ENCODE measurements around the gene FOLR1.

The FOLR1 gene

GRCh38 chr11:72220696-72221363 lies 28.9 kb downstream of the FOLR1 start:
- Histone ChIP-seq H2AFZ (ENCODE audit: low read length) (no peak overlapping the region), H3F3A (ENCODE audit: low read depth) (no peaks in the 10 kb centered on the region), H3K4me1 (ENCODE audit: insufficient read depth, low read length, poor library complexity, severe bottlenecking) (peaks cover 26% of the 10 kb centered on the region), H3K79me2 (ENCODE audit: insufficient read depth, low read length) (peaks cover 19% of the 10 kb centered on the region), H4K20me1 (ENCODE audit: insufficient read depth, low read length, poor library complexity, severe bottlenecking) (peaks cover 9% of the 10 kb centered on the region), H3K27me3 (ENCODE audit: insufficient read depth, low read length, poor library complexity, severe bottlenecking) (no peaks in the 10 kb centered on the region), H3K9me2 (replicated peaks; ENCODE audit: low read depth, low read length) (no peaks in the 10 kb centered on the region), H3K4me3 (ENCODE audit: low read length, poor library complexity, severe bottlenecking) (no peak overlapping the region), H3K9ac (ENCODE audit: low read depth, low read length, poor library complexity, severe bottlenecking) (no peak overlapping the region), H3K4me2 (ENCODE audit: low read depth, low read length, poor library complexity, severe bottlenecking) (no peak overlapping the region), H3K36me3 (ENCODE audit: insufficient read depth, low read length) (no peaks in the 10 kb centered on the region), H3K9me3 (ENCODE audit: insufficient read depth, low read depth, low read length) (no peaks in the 10 kb centered on the region)
- TF ChIP-seq EZH2phosphoT487 (IDR thresholded peaks at IDR 0.05; ENCODE audit: borderline replicate concordance), result no peak
- TF ChIP-seq, protein P1, sequence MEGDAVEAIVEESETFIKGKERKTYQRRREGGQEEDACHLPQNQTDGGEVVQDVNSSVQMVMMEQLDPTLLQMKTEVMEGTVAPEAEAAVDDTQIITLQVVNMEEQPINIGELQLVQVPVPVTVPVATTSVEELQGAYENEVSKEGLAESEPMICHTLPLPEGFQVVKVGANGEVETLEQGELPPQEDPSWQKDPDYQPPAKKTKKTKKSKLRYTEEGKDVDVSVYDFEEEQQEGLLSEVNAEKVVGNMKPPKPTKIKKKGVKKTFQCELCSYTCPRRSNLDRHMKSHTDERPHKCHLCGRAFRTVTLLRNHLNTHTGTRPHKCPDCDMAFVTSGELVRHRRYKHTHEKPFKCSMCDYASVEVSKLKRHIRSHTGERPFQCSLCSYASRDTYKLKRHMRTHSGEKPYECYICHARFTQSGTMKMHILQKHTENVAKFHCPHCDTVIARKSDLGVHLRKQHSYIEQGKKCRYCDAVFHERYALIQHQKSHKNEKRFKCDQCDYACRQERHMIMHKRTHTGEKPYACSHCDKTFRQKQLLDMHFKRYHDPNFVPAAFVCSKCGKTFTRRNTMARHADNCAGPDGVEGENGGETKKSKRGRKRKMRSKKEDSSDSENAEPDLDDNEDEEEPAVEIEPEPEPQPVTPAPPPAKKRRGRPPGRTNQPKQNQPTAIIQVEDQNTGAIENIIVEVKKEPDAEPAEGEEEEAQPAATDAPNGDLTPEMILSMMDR (conservative IDR thresholded peaks at IDR 0.05; ENCODE audit: low read length), result no peak

- TF ChIP-seq EZH2phosphoT487 (IDR thresholded peaks at IDR 0.05; ENCODE audit: borderline replicate concordance), result no peak
- TF ChIP-seq, protein P1 (conservative IDR thresholded peaks at IDR 0.05; ENCODE audit: low read length), result no peak
- peak overlapping the region; percentile 78 for H3K4me2 ChIP-seq (ENCODE audit: low read depth, low read length, poor library complexity, severe bottlenecking)
- H3K27me3 ChIP-seq (ENCODE audit: insufficient read depth, low read length, poor library complexity, severe bottlenecking), result no peaks in the 10 kb centered on the region
- no peaks in the 10 kb centered on the region for H3K9me3 ChIP-seq (ENCODE audit: insufficient read depth, low read depth, low read length)
- peak overlapping the region; percentile 75 for H3K9ac ChIP-seq (ENCODE audit: low read depth, low read length, poor library complexity, severe bottlenecking)
- no peak overlapping the region for H3K4me3 ChIP-seq (ENCODE audit: low read length, poor library complexity, severe bottlenecking)
- H3K79me2 ChIP-seq (ENCODE audit: insufficient read depth, low read length), result peaks cover 26% of the 10 kb centered on the region
- no peaks in the 10 kb centered on the region for H3F3A ChIP-seq (ENCODE audit: low read depth)
- H3K9me2 ChIP-seq (replicated peaks; ENCODE audit: low read depth, low read length), result no peaks in the 10 kb centered on the region
- H2AFZ ChIP-seq (ENCODE audit: low read length), result no peak overlapping the region
- H3K4me1 ChIP-seq (ENCODE audit: insufficient read depth, low read length, poor library complexity, severe bottlenecking), result peaks cover 31% of the 10 kb centered on the region
- H4K20me1 ChIP-seq (ENCODE audit: insufficient read depth, low read length, poor library complexity, severe bottlenecking), result peaks cover 16% of the 10 kb centered on the region
- no peaks in the 10 kb centered on the region for H3K36me3 ChIP-seq (ENCODE audit: insufficient read depth, low read length)
These were observed 29.6 kb downstream of the FOLR1 start for GRCh38 chr11:72221386-72222075.

GRCh38 chr11:72222106-72222891 lies 30.4 kb downstream of the FOLR1 start:
- peaks cover 34% of the 10 kb centered on the region for H3K79me2 ChIP-seq (ENCODE audit: insufficient read depth, low read length)
- peak overlapping the region; percentile 99 for H3K4me3 ChIP-seq (ENCODE audit: low read length, poor library complexity, severe bottlenecking)
- peak overlapping the region; percentile 78 for H3K4me2 ChIP-seq (ENCODE audit: low read depth, low read length, poor library complexity, severe bottlenecking)
- peaks cover 23% of the 10 kb centered on the region for H4K20me1 ChIP-seq (ENCODE audit: insufficient read depth, low read length, poor library complexity, severe bottlenecking)
- H3K9ac ChIP-seq (ENCODE audit: low read depth, low read length, poor library complexity, severe bottlenecking), result peak overlapping the region; percentile 75
- H3K27me3 ChIP-seq (ENCODE audit: insufficient read depth, low read length, poor library complexity, severe bottlenecking), result no peaks in the 10 kb centered on the region
- TF ChIP-seq, protein P1 (conservative IDR thresholded peaks at IDR 0.05; ENCODE audit: low read length), result no peak
- no peak for TF ChIP-seq EZH2phosphoT487 (IDR thresholded peaks at IDR 0.05; ENCODE audit: borderline replicate concordance)
- H3K9me3 ChIP-seq (ENCODE audit: insufficient read depth, low read depth, low read length), result no peaks in the 10 kb centered on the region
- peak overlapping the region; percentile 27; the same call in 1 of the 2 replicates for H2AFZ ChIP-seq (ENCODE audit: low read length)
- no peaks in the 10 kb centered on the region for H3F3A ChIP-seq (ENCODE audit: low read depth)
- H3K4me1 ChIP-seq (ENCODE audit: insufficient read depth, low read length, poor library complexity, severe bottlenecking), result peaks cover 38% of the 10 kb centered on the region
- H3K9me2 ChIP-seq (replicated peaks; ENCODE audit: low read depth, low read length), result no peaks in the 10 kb centered on the region
- H3K36me3 ChIP-seq (ENCODE audit: insufficient read depth, low read length), result no peaks in the 10 kb centered on the region
